Vagina (tissue), 2 donors: ENCODE measurements around the gene CPM.

Experiments used
- CTCF ChIP-seq, 3 experiments: fragments of 450-650 bp in 2 of 3; fragments of 200-600 bp in 1 of 3; sonication (generic) in 1 of 3; IDR thresholded peaks; one replicate each; pipeline ENCODE4 v1.5.1; 2017 to 2019; ENCODE audit warnings: antibody characterized with exemption in 3 of 3, mild to moderate bottlenecking in 2 of 3, moderate library complexity in 2 of 3
- POLR2A ChIP-seq, 2 donors: fragments of 450-650 bp; IDR thresholded peaks; one replicate each; pipeline ENCODE4 v1.6.1; 2017; ENCODE audit warnings: antibody characterized with exemption in 2 of 2, mild to moderate bottlenecking in 2 of 2, moderate library complexity in 2 of 2
- POLR2AphosphoS5 ChIP-seq, 2 donors: sonication (generic); formaldehyde crosslinking; IDR thresholded peaks; one replicate each; pipeline ENCODE4 v1.9.0; 2017; ENCODE audit warnings: antibody characterized with exemption in 2 of 2, mild to moderate bottlenecking in 2 of 2, low read depth in 1 of 2; ENCODE audit not compliant: insufficient read depth in 1 of 2

- TF ChIP-seq POLR2A (IDR thresholded peaks at IDR 0.05) (no peak), CTCF (IDR thresholded peaks at IDR 0.05) (no peak), POLR2AphosphoS5 (IDR thresholded peaks at IDR 0.05; ENCODE audit: insufficient read depth in 1 of 2, low read depth in 1 of 2) (no peak)
These were observed 101.0 kb downstream of the CPM start for GRCh38 chr12:68831751-68832503.
